Endodermal cell (in vitro differentiated cells): Measurements from ENCODE around the gene FAT1. TPM values are rescaled to one million over a fixed set of nuclear protein-coding genes. Genes with fewer than 3 reads are reported as not detected.
A peak's percentile ranks its signal among the peaks of the same experiment; 100 is the strongest.

ENCODE experiments used
- DNase-seq: peaks from one replicate; pipeline ENCODE4 v3.0.0-alpha.2; 2017
- H3K27ac ChIP-seq: 2 replicates; pipeline ENCODE4 v1.5.1; 2013; ENCODE audit warnings: mild to moderate bottlenecking, low read depth, low read length, moderate library complexity
- H3K27me3 ChIP-seq: 2 replicates; pipeline ENCODE4 v1.6.1; 2013; ENCODE audit warnings: mild to moderate bottlenecking, low read length, moderate library complexity; ENCODE audit not compliant: insufficient read depth, control insufficient read depth, poor library complexity, severe bottlenecking
- H3K36me3 ChIP-seq: 2 replicates; pipeline ENCODE4 v1.7.0; 2013; ENCODE audit warnings: mild to moderate bottlenecking, low read length, moderate library complexity; ENCODE audit not compliant: control insufficient read depth, insufficient read depth
- H3K4me1 ChIP-seq: one replicate; pipeline ENCODE4 v1.7.0; 2013; ENCODE audit warnings: low read length; ENCODE audit not compliant: control insufficient read depth, insufficient read depth
- H3K4me3 ChIP-seq: 2 replicates; pipeline ENCODE4 v1.5.1; 2013; ENCODE audit warnings: mild to moderate bottlenecking, low read length, moderate library complexity
- H3K9ac ChIP-seq: 2 replicates; pipeline ENCODE4 v1.6.1; 2013; ENCODE audit warnings: mild to moderate bottlenecking, low read length, moderate library complexity; ENCODE audit not compliant: poor library complexity, severe bottlenecking; ENCODE audit errors: extremely low read depth
- H3K9me3 ChIP-seq: 2 replicates; pipeline ENCODE4 v1.6.1; 2013; ENCODE audit warnings: mild to moderate bottlenecking, low read length, moderate library complexity; ENCODE audit not compliant: control insufficient read depth
- H3K27ac Mint-ChIP-seq: 2 replicates; pipeline ENCODE4 v1.8.0; 2020; ENCODE audit warnings: mixed read lengths
- H3K27me3 Mint-ChIP-seq: 2 replicates; pipeline ENCODE4 v1.8.0; 2021; ENCODE audit warnings: mild to moderate bottlenecking, mixed read lengths; ENCODE audit not compliant: insufficient read depth
- H3K36me3 Mint-ChIP-seq: 2 replicates; pipeline ENCODE4 v1.8.0; 2020; ENCODE audit warnings: low read depth, mixed read lengths
- H3K4me1 Mint-ChIP-seq: 2 replicates; pipeline ENCODE4 v1.8.0; 2020; ENCODE audit warnings: mixed read lengths
- H3K4me3 Mint-ChIP-seq: 2 replicates; pipeline ENCODE4 v1.8.0; 2020; ENCODE audit warnings: mild to moderate bottlenecking, moderate library complexity, mixed read lengths
- H3K9me3 Mint-ChIP-seq: 2 replicates; pipeline ENCODE4 v1.8.0; 2020; ENCODE audit warnings: mild to moderate bottlenecking, mixed read lengths
- CTCF ChIP-seq: fragments of 200-600 bp; sonication (generic); conservative IDR thresholded peaks from 2 replicates; pipeline ENCODE4 v1.5.0; 2021; ENCODE audit warnings: antibody characterized with exemption, mild to moderate bottlenecking
- WGBS, 2 experiments: methylation state at CpG; one replicate each; pipeline versions ENCODE4 v1.1.5 to v1.1.7; 2013; ENCODE audit warnings: missing lambda C conversion rate in 2 of 2, mixed read lengths in 1 of 2; ENCODE audit not compliant: insufficient coverage in 1 of 2, insufficient read length in 1 of 2; 5-methylcytosine and 5-hydroxymethylcytosine counted together
- total RNA-seq, 2 donors: library from RNA; stranded (reverse); fragmentation: NEBNext Ultra II Directional in 1 of 2; extraction: Animal tissue kit (Norgen Biotek cat#: 25700) in 1 of 2; gene quantifications; 2 replicates in 1 of 2; 3 replicates in 1 of 2; pipeline ENCODE4 v1.2.1, GENCODE V29; 2021

Gene FAT1
- total RNA-seq, 2 donors from 2014 or later: 66.6 to 77.8 TPM

- no peak for DNase-seq
- H3K4me1 ChIP-seq: peaks cover 8% of the 10 kb centered on the region
- Mint-ChIP-seq H3K4me1 (peaks cover 11% of the 10 kb centered on the region), H3K27ac (peak overlapping the region; percentile 2), H3K4me3 (no peak overlapping the region), H3K9me3 (peaks cover 6% of the 10 kb centered on the region), H3K36me3 (peaks cover 34% of the 10 kb centered on the region), H3K27me3 (no peaks in the 10 kb centered on the region)
- 89 to 92% methylated on average over 9 of the region's 9 CpGs for WGBS, 2 experiments
- H3K4me3 ChIP-seq: no peak overlapping the region
- peaks cover 34% of the 10 kb centered on the region for H3K36me3 ChIP-seq
- H3K9me3 ChIP-seq: no peaks in the 10 kb centered on the region
- no peak for TF ChIP-seq CTCF
- H3K27ac ChIP-seq: no peak overlapping the region
- H3K9ac ChIP-seq: no peak overlapping the region
- H3K27me3 ChIP-seq: no peaks in the 10 kb centered on the region
Measured at GRCh38 chr4:186622788-186623464, 100.7 kb downstream of the FAT1 start.

- H3K4me1 Mint-ChIP-seq: peaks cover 11% of the 10 kb centered on the region
- peaks cover 26% of the 10 kb centered on the region for H3K36me3 Mint-ChIP-seq
- Histone ChIP-seq H3K9ac (no peak overlapping the region), H3K27me3 (no peaks in the 10 kb centered on the region), H3K27ac (no peak overlapping the region), H3K36me3 (peaks cover 34% of the 10 kb centered on the region), H3K4me1 (peaks cover 8% of the 10 kb centered on the region), H3K4me3 (no peak overlapping the region), H3K9me3 (no peaks in the 10 kb centered on the region)
- no peaks in the 10 kb centered on the region for H3K27me3 Mint-ChIP-seq
- no peak overlapping the region for H3K4me3 Mint-ChIP-seq
- DNase-seq: no peak
- H3K9me3 Mint-ChIP-seq: peaks cover 2% of the 10 kb centered on the region
- no peak overlapping the region for H3K27ac Mint-ChIP-seq
- WGBS, 2 experiments: 95 to 98% methylated on average over 7 to 9 of the region's 9 CpGs
- no peak for TF ChIP-seq CTCF
Measured at GRCh38 chr4:186621959-186622553, 101.6 kb downstream of the FAT1 start.

- Histone ChIP-seq H3K9ac (no peak overlapping the region), H3K27ac (no peak overlapping the region), H3K36me3 (peaks cover 40% of the 10 kb centered on the region), H3K27me3 (no peaks in the 10 kb centered on the region), H3K4me3 (no peak overlapping the region), H3K4me1 (peaks cover 4% of the 10 kb centered on the region), H3K9me3 (no peaks in the 10 kb centered on the region)
- Mint-ChIP-seq H3K27me3 (no peaks in the 10 kb centered on the region), H3K4me1 (peaks cover 2% of the 10 kb centered on the region), H3K27ac (no peak overlapping the region), H3K36me3 (peaks cover 34% of the 10 kb centered on the region), H3K4me3 (no peak overlapping the region), H3K9me3 (no peaks in the 10 kb centered on the region)
- TF ChIP-seq CTCF: no peak
- WGBS, 2 experiments: 97% methylated on average over 8 to 10 of the region's 10 CpGs
- no peak for DNase-seq
Measured at GRCh38 chr4:186619088-186619487, 104.6 kb downstream of the FAT1 start.
